ENCODE results near the gene MAB21L2.

The MAB21L2 gene

GRCh38 chr4:150574678-150575077, 7.3 kb upstream of the MAB21L2 start:
- TF ChIP-seq ZFP3 (CRISPR knock-in tag; IDR thresholded peaks at IDR 0.05) (no peak), ZNF8 (CRISPR knock-in tag; IDR thresholded peaks at IDR 0.05) (no peak), OSR1 (CRISPR knock-in tag; IDR thresholded peaks at IDR 0.05) (no peak), ZNF70 (CRISPR knock-in tag; IDR thresholded peaks at IDR 0.05) (no peak), ARNTL (CRISPR knock-in tag; IDR thresholded peaks at IDR 0.05; ENCODE audit: borderline replicate concordance, low read depth) (no peak), PATZ1 (CRISPR knock-in tag; IDR thresholded peaks at IDR 0.05; ENCODE audit: borderline replicate concordance) (no peak), CREB5 (CRISPR knock-in tag; IDR thresholded peaks at IDR 0.05; ENCODE audit: low read depth) (no peak), TOX (CRISPR knock-in tag; IDR thresholded peaks at IDR 0.05; ENCODE audit: borderline replicate concordance) (no peak), GLIS3 (CRISPR knock-in tag; IDR thresholded peaks at IDR 0.05) (no peak), PPARA (CRISPR knock-in tag; IDR thresholded peaks at IDR 0.05; ENCODE audit: borderline replicate concordance) (no peak), RARB (CRISPR knock-in tag; IDR thresholded peaks at IDR 0.05) (no peak), ZNF565 (CRISPR knock-in tag; conservative IDR thresholded peaks at IDR 0.05; ENCODE audit: low read depth) (no peak), ZFP30 (CRISPR knock-in tag; IDR thresholded peaks at IDR 0.05) (no peak), CSDC2 (CRISPR knock-in tag; IDR thresholded peaks at IDR 0.05) (no peak), TSHZ2 (CRISPR knock-in tag; IDR thresholded peaks at IDR 0.05) (no peak), ZC3H10 (CRISPR knock-in tag; IDR thresholded peaks at IDR 0.05) (no peak), TCF4 (CRISPR knock-in tag; IDR thresholded peaks at IDR 0.05; ENCODE audit: borderline replicate concordance) (no peak), ESRRG (CRISPR knock-in tag; IDR thresholded peaks at IDR 0.05) (no peak), ISL1 (CRISPR knock-in tag; IDR thresholded peaks at IDR 0.05) (no peak; the same call in 1 of the 2 replicates)
- TF ChIP-seq, protein P1, sequence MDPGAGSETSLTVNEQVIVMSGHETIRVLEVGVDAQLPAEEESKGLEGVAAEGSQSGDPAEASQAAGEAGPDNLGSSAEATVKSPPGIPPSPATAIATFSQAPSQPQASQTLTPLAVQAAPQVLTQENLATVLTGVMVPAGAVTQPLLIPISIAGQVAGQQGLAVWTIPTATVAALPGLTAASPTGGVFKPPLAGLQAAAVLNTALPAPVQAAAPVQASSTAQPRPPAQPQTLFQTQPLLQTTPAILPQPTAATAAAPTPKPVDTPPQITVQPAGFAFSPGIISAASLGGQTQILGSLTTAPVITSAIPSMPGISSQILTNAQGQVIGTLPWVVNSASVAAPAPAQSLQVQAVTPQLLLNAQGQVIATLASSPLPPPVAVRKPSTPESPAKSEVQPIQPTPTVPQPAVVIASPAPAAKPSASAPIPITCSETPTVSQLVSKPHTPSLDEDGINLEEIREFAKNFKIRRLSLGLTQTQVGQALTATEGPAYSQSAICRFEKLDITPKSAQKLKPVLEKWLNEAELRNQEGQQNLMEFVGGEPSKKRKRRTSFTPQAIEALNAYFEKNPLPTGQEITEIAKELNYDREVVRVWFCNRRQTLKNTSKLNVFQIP (CRISPR knock-in tag; IDR thresholded peaks at IDR 0.05; ENCODE audit: borderline replicate concordance, low read depth) = no peak
- ATAC-seq = no peak

DNA sequence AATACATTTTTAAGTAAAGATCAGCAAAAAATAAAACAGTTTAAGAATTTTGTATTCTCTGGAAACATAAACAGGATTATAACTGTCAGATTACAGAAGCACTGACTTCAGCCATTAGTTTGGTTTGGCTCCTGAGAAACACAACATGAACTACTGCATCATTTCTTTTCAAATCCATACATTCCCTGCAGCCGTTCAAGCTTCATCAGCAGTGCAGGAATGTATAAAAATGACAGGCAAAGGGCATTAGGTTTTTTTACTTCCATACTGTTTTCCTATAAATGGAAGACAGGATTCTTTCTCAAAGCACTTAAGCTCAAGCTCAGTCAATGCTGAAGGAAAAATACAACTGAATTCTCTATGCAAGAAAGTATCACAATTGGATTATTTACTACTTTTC, 4.2 kb upstream of the MAB21L2 start:
- ATAC-seq = no peak
- TF ChIP-seq CREB5 (CRISPR knock-in tag; IDR thresholded peaks at IDR 0.05; ENCODE audit: low read depth) (no peak), ZFP3 (CRISPR knock-in tag; IDR thresholded peaks at IDR 0.05) (no peak), BACH2 (CRISPR knock-in tag; IDR thresholded peaks at IDR 0.05; ENCODE audit: borderline replicate concordance) (no peak), ZNF565 (CRISPR knock-in tag; conservative IDR thresholded peaks at IDR 0.05; ENCODE audit: low read depth) (no peak), CSDC2 (CRISPR knock-in tag; IDR thresholded peaks at IDR 0.05) (no peak), TOX (CRISPR knock-in tag; IDR thresholded peaks at IDR 0.05; ENCODE audit: borderline replicate concordance) (no peak), GLIS3 (CRISPR knock-in tag; IDR thresholded peaks at IDR 0.05) (no peak), PATZ1 (CRISPR knock-in tag; IDR thresholded peaks at IDR 0.05; ENCODE audit: borderline replicate concordance) (no peak), SNAI2 (CRISPR knock-in tag; IDR thresholded peaks at IDR 0.05) (no peak), ESRRG (CRISPR knock-in tag; IDR thresholded peaks at IDR 0.05) (no peak), ZNF70 (CRISPR knock-in tag; IDR thresholded peaks at IDR 0.05) (no peak)

Measured in SK-N-SH treated with all-trans-retinoic acid at 6 μM for 48 hours (cell line).